Esophagus muscularis mucosa (tissue), 4 donors: ENCODE data around the gene TMEM121B.

Experiments
- CTCF ChIP-seq, 3 experiments: fragments of 200-600 bp in 2 of 3; fragments of 450-650 bp in 1 of 3; sonication (generic) in 2 of 3; IDR thresholded peaks; one replicate each; pipeline ENCODE4 v1.5.1; 2017 to 2019; ENCODE audit warnings: antibody characterized with exemption in 3 of 3, mild to moderate bottlenecking in 2 of 3, moderate library complexity in 1 of 3
- EP300 ChIP-seq: sonication (generic); formaldehyde crosslinking; IDR thresholded peaks from one replicate; pipeline ENCODE4 v1.6.1; 2017; ENCODE audit warnings: antibody characterized with exemption
- POLR2A ChIP-seq: fragments of 450-650 bp; IDR thresholded peaks from one replicate; pipeline ENCODE4 v1.6.1; 2017; ENCODE audit warnings: antibody characterized with exemption, moderate library complexity, mild to moderate bottlenecking, low read depth
- POLR2AphosphoS5 ChIP-seq, 2 donors: sonication (generic); formaldehyde crosslinking; IDR thresholded peaks; one replicate each; pipeline ENCODE4 v1.6.1; 2017; ENCODE audit warnings: antibody characterized with exemption in 2 of 2

- TF ChIP-seq POLR2AphosphoS5 (IDR thresholded peaks at IDR 0.05): no peak
- TF ChIP-seq CTCF (IDR thresholded peaks at IDR 0.05): no peak
- TF ChIP-seq POLR2A: no peak
- TF ChIP-seq EP300: no peak
Observed at GRCh38 chr22:17106161-17106784, 14.9 kb downstream of the TMEM121B start.
